Measurements from ENCODE around the gene CADM3.

Gene CADM3

DNA sequence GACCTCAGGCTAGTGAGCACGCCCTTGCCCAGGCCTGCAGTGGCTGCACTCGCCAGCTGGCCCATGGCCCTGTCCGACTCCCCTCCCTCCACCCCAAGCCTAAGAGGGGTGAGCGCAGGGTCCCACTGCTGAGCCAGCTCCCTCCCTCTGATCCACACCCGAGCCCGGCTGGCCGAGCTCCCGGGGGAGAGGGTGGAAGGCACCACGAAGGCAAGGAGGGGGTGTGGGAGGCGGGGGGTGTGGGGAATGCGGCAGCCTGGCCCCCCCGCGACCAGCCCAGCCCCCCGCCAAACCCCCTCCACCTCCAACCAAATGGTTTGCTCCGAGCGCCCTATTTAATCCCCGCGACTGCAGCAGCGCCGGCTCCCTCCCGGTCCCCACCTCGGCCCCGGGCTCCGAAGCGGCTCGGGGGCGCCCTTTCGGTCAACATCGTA, at the start of gene CADM3:
TSS of gene CADM3 (plus strand) at position 362 of the 434 bp plus-strand sequence. CDS start 151 bp downstream, outside the sequence.
- DNase-seq: peak in 53 of 58 donors; percentile 10 to 85 (median 59)

DNA sequence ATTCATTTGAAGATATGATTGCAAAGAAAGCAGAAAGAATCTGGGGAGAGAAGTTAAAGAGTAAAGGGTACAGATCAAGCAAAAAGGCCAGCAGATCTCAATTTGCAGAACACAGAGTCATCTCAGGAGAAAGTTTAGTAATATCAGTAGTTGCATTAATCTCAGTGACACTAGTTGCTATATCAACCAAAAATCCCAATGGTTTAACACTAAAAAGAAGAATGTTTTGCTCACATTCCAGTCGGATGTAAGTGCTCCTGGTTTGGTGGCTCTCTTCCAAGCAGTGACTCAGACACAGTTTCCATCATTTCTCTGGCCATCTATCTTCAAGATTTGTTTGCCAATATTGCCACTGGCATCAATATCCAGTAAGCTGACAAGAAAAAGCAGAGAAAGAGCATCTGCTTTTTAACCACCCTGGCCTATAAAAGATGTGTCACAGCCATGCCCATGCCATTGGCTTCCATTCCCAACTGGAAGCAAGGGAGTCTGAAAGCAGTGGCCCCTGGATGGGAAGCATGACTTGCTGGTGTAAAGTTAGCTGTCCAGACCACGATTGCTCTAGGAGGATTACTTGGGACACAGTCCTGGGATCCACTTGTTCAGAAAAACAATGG, 49.3 kb upstream of the CADM3 start:
- no peak for DNase-seq

- no peak for DNase-seq
Observed at GRCh38 chr1:159123587-159123986, 47.8 kb upstream of the CADM3 start.

DNA sequence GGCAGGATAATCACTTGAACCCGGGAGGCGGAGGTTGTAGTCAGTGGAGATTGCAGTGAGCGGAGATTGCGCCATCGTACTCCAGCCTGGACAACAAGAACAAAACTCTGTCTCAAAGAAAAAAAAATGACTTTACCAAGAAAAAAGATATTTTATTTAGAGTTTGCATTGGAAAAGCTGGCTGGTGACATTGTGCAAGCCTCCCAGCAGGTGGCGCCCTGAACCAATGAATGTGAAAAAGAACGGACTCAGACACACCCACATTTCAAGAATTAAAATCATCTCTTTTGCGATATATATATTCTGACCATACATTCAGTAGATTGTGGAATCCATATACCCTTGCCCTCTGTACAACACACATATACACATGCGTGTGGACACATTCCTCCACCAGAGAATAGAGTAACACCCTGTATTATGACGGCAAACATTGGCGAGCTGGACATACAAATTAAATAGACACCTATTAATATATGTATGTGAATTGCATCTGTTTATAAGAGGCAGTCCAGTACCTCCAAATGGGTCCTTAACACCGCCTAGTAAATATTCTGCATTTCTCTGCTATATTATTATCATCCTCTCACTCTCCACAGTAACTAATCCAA, 39.0 kb upstream of the CADM3 start:
- peak in 49 of 58 donors; percentile 2 to 66 (median 25) for DNase-seq

GRCh38 chr1:159140474-159140873, 30.9 kb upstream of the CADM3 start:
- DNase-seq: no peak

DNA sequence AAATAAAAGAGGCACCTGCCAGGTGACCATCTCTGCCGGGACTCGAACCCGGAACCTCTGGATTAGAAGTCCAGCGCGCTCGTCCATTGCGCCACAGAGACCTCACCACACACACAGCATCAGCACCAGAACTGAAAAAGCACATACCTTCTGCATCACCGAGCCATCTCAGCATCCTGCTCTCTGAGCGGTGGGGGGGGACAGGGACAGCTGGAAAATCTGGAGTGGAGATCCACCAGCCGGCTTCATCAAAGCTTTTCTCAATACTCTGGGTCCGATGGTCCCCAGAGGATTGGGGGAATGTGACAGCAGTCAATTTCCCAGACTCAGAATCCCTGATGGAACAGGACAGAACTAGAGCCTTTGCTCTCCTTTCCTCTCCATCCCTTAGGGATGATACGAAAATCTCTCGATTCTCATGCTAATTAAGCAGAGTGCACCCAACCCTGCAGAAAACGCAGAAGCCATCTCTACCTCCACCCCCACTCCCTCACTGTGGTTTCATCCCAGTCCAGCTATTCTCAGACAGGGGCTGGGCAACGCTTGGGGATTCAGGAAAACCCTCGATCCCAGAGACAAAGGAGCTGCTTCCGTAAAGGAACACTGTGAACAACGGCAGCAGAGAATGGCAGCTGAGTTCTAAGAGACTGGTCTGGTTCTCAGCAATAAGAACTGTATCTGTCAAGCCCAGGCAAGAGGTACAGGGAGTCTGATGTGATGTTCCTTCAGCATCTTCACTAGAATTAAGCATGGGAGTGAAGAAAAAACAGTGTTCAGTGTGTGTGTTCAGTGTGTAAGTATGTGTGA, 29.6 kb upstream of the CADM3 start:
- peak; percentile 8 to 92 (median 66) for DNase-seq

DNA sequence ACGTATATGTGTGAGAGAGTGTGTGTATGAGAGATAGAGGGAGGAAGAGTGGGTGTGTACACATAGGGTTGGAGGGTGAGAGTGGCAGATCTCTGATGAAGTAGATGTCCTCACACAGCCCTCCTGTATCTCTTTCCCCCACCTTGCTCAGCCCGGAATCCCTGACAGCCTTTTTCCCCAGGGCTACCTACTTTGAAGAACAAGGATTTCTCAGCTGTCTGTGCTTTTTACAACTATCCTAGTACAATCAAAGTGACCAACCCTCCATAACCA, 29.1 kb upstream of the CADM3 start:
- peak in 4 of 58 donors; percentile 3 to 45 (median 34) for DNase-seq

- DNase-seq: no peak
Observed at GRCh38 chr1:159142726-159143510, 28.5 kb upstream of the CADM3 start.

DNA sequence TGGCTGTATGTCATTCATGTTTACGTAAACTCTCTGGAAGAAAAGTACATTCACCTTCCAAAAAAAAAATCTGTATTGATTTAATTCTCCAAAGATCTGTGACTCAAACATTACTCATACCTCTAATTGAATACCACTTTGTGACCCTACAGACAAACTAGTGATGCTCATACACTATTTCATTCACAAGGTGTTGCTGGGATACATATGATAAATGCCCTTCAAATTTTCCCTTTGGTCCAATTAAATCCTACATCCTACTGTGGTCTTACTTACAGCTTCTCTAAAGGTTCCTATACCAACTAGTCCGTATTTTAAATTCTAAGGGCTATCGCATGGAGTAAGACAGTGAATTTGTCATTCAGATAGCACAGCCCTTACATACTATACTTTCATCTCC, 26.8 kb upstream of the CADM3 start:
- no peak for DNase-seq

DNA sequence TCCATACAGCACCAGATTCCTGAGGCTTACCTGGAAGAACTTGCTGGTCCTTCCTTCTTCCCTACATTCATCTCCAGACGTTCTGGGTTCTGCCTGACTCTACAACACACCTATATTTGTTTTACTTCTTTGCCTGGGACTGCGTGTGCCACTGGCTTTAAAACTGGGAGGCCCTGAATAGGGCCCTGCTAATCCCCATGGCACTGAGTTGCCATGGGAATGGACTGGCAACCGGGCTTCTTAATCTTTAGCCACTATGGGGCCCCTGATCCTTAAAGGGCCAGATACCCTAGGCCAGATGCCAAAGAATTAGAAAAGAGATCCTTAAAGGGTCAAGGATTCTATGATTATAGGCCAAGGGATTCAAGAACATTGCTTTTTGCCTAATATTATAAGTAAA, 24.4 kb upstream of the CADM3 start:
- no peak for DNase-seq

DNA sequence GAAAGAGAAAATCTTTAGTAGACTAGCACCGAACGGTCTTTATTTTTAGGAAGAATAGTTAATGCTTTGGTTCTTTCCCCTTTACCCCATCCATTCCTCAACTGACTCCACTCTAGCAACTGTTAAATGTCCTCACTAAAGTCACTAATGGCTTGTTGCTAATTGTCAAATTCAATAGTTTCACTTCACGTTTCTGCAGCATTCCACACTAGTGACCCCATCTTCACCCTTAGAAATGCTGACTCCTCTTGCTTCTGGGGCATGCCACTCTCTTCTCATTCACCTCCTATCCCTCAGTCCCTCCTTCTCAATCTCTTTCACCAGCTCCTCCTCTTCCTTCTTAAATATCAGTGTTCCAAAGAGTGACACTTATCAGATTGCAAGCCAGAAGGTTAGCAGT, 19.4 kb upstream of the CADM3 start:
- DNase-seq: no peak

- DNase-seq: peak in 53 of 58 donors; percentile 5 to 83 (median 56)
Observed at GRCh38 chr1:159161001-159161718, 10.3 kb upstream of the CADM3 start.

GRCh38 chr1:159161719-159162026, 9.7 kb upstream of the CADM3 start:
- no peak for DNase-seq

DNA sequence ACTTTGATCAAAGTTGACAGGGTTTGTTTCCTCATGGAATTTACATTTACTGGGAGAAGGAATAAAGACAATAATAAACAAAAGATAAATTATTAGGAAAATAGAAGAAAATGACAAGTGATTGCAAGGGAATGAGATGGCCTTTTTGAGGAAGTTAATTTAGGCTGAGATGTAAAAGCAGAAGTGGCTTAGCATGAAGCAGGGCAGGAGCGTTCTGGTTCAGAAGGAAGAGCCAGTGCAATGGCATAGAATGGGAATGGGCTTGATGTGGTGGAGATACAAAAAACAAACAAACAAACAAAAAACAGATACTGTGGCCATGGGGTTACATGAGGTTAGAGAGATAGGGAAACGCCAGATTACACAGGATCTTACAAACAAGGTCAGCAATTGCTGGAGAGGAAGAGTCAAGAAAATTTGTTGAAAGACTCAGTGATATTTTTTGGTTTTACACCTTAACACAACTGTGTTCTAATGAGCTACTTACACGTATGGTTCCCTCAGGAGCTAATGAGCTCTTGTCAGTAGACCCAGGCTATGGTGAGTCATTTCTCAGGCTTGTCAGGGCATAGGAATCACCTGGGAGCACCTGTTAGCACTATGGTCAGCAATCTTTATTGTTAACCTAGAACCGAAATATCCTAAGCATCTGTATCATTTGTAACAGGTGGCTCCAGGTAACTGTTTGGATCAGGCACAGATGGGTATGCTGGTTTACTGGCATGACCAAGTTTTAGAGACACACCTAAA, 8.7 kb upstream of the CADM3 start:
- DNase-seq: no peak

DNA sequence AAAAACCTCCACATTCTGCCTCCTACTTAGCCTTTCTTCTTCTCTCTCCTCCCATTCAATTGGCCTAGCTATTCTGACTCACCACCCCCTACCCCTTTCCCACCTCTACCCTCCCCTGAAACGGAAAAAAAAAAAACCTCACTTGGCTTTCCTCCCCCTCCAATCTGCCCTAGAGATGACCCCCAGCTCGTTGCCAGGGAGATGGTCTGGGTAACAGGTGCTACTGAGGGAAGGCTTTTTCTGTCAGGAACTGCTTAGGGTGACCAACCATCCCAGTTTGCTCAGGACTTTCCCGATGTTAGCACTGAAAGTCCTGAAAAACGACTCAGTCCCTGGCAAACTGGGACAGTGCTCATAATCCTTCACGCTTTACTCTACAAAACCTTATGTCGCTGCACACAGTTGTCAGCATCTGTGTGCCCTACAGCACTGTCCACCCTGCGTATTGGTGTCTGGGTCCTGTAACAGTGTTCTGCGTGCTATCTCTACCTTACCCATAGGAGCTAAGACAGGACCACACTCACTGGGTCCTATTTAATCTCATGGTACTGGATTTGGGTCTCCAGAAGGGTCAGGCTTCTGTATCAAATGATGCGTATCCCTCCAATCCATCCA, 7.7 kb upstream of the CADM3 start:
- no peak for DNase-seq

GRCh38 chr1:159168043-159168442, 3.4 kb upstream of the CADM3 start:
- DNase-seq: peak in 5 of 58 donors; percentile 3 to 34 (median 21)

DNA sequence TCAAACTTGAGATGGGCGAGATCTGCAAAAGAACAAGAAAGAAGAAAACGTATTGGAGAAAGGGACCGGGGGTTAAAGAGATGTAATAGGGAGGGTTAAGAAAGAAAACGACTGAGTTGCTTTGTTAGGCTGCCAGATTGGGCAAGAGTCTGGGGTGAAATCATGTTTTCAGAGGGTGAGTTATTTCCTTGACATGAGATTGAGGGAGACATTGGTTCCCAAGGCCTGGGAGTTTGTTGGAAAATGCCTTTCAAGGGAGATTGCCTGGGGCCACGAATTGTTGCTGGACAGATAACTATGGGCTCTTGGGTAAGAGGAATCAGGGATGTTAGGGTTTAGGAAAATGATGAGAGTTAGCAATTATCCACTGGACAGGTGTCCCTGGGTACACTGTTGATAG, 776 bp upstream of the CADM3 start:
- no peak for DNase-seq

DNA sequence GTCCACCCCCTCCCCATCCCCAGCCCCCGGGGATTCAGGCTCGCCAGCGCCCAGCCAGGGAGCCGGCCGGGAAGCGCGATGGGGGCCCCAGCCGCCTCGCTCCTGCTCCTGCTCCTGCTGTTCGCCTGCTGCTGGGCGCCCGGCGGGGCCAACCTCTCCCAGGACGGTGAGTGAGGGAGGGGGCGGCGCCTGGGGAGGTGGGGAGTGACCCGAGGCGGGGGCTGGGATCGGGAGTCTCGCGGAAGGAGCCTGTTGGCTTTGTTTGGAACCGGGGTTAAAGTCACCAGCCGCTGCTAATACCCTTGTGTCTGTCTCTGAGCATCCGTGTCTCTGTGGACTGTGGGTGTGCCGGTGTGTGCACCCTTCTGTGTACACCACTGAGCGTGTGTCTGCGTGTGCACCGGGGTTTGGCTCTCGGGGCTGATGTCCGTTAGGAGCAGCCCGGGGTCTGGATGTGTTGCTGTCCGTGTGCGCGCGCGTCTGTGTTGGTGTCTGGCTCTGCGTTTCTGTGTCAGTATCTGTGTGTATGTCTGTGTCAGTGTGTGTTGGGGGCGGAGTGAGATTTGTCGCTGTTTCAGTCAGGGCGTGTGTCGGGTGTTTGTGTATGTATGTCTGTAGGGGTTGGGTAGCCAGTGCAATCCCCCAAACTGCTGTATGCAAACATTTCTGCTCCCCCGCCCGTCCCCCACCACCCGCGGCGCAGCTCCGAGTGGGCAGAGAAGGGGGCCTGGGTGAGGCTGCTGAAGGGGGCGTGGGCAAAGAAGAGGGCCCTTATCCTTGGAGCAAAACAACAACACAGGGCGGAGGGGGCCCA, 480 bp downstream of the CADM3 start:
- DNase-seq: peak in 36 of 58 donors; percentile 7 to 79 (median 50)

Data from anterior cingulate cortex (tissue), 58 donors.